SK-N-SH treated with all-trans-retinoic acid at 6 μM for 48 hours (cell line): Measurements from ENCODE around the gene AHSP.

Source experiments
- ARNTL ChIP-seq: fragments of 450-650 bp; formaldehyde crosslinking; IDR thresholded peaks from 2 replicates; pipeline ENCODE4 v1.5.0; 2020; ENCODE audit warnings: low read depth, mild to moderate bottlenecking, moderate library complexity, borderline replicate concordance
- BACH2 ChIP-seq: fragments of 250-450 bp; sonication (Bioruptor Pico); IDR thresholded peaks from 2 replicates; pipeline ENCODE4 v1.9.0; 2021; ENCODE audit warnings: mild to moderate bottlenecking, borderline replicate concordance
- CREB5 ChIP-seq: fragments of 250-450 bp; sonication (Bioruptor Pico); IDR thresholded peaks from 2 replicates; pipeline ENCODE4 v1.5.1; 2020; ENCODE audit warnings: low read depth, mild to moderate bottlenecking, moderate library complexity
- PATZ1 ChIP-seq: fragments of 250-450 bp; sonication (Bioruptor Pico); IDR thresholded peaks from 2 replicates; pipeline ENCODE4 v1.8.0; 2020; ENCODE audit warnings: mild to moderate bottlenecking, moderate library complexity, borderline replicate concordance
- POU6F1 ChIP-seq: fragments of 250-450 bp; sonication (Bioruptor Pico); IDR thresholded peaks from 2 replicates; pipeline ENCODE4 v1.8.0; 2021; ENCODE audit warnings: low read depth, mild to moderate bottlenecking, moderate library complexity, borderline replicate concordance
- RARB ChIP-seq: fragments of 250-450 bp; sonication (Bioruptor Pico); IDR thresholded peaks from 2 replicates; pipeline ENCODE4 v1.8.0; 2021; ENCODE audit warnings: mild to moderate bottlenecking, moderate library complexity
- TSHZ2 ChIP-seq: fragments of 250-450 bp; sonication (Bioruptor Pico); IDR thresholded peaks from 2 replicates; pipeline ENCODE4 v1.5.0; 2020; ENCODE audit warnings: mild to moderate bottlenecking, moderate library complexity

GRCh38 chr16:31504159-31504558 is 23.5 kb upstream of the AHSP start:
- no peak for TF ChIP-seq POU6F1 (CRISPR knock-in tag)
- no peak for TF ChIP-seq PATZ1 (CRISPR knock-in tag)
- TF ChIP-seq ARNTL (CRISPR knock-in tag) = no peak
- TF ChIP-seq BACH2 (CRISPR knock-in tag) = no peak
- TF ChIP-seq RARB (CRISPR knock-in tag) = no peak
- no peak for TF ChIP-seq TSHZ2 (CRISPR knock-in tag)
- no peak for TF ChIP-seq CREB5 (CRISPR knock-in tag)
